Measurements from ENCODE around the gene XPR1.

XPR1 gene

DNA sequence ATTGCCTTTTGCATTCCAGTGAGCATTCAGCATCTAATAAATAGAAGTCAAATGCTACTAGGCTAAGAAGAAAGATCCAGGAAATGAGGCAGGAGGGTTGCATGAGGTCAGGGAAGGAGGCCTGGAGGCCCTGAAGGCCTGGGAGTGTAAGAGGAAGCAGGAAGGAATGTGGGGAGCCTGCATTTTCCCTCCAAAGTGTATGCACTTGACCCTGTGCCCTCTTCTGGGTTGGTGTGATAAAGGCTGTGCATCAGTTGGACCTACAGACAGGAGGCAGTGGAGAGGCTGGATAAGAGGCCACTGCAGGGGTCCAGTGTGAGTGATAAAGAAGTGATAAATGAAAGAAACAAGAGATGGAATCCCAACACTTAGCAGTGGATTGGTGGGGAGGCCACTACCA, 301.3 kb downstream of the XPR1 start:
- no peaks in the 10 kb centered on the region for H3K36me3 ChIP-seq (replicated peaks)
- in situ Hi-C loops (cut with HindIII; ENCODE audit: low pct_ligation_motif_present, low sequenced_read_pairs), result no loop called here

DNA sequence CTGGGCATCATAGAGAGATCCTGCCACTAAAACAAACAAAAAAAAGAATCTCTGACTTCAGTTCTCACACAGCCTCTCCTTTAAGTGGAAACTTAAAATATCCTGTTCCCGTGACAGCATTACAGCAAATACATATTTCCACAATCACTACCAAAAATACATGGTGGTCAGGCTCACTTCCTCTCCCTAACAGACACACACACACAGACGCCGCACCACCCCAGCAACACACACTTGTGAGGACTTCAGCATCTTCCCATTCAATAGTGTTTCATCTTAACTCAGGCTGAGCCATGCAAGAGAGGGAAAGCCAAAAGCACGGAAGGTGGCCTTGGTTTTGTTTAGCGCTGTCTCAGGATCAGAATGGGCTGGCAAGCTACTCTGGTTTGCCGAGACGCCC, 302.7 kb downstream of the XPR1 start:
- in situ Hi-C loops (cut with HindIII; ENCODE audit: low pct_ligation_motif_present, low sequenced_read_pairs), result no loop called here
- Histone ChIP-seq H3K27me3 (replicated peaks) (no peaks in the 10 kb centered on the region), H3K27ac (no peak overlapping the region), H3K36me3 (replicated peaks) (no peaks in the 10 kb centered on the region), H3K4me3 (ENCODE audit: low read depth, low read length) (no peak overlapping the region)
- no peak for DNase-seq
- TF ChIP-seq, protein P1, sequence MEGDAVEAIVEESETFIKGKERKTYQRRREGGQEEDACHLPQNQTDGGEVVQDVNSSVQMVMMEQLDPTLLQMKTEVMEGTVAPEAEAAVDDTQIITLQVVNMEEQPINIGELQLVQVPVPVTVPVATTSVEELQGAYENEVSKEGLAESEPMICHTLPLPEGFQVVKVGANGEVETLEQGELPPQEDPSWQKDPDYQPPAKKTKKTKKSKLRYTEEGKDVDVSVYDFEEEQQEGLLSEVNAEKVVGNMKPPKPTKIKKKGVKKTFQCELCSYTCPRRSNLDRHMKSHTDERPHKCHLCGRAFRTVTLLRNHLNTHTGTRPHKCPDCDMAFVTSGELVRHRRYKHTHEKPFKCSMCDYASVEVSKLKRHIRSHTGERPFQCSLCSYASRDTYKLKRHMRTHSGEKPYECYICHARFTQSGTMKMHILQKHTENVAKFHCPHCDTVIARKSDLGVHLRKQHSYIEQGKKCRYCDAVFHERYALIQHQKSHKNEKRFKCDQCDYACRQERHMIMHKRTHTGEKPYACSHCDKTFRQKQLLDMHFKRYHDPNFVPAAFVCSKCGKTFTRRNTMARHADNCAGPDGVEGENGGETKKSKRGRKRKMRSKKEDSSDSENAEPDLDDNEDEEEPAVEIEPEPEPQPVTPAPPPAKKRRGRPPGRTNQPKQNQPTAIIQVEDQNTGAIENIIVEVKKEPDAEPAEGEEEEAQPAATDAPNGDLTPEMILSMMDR (IDR thresholded peaks at IDR 0.05; ENCODE audit: low read depth, low read length, missing control alignments), result no peak

More for the DNA sequence above, 301.3 kb downstream of the XPR1 start:
- H3K4me3 ChIP-seq (ENCODE audit: low read depth, low read length), result no peak overlapping the region
- no peaks in the 10 kb centered on the region for H3K27me3 ChIP-seq (replicated peaks)
- TF ChIP-seq, protein P1 (IDR thresholded peaks at IDR 0.05; ENCODE audit: low read depth, low read length, missing control alignments), result peak; percentile 6
- DNase-seq, result no peak
- no peak overlapping the region for H3K27ac ChIP-seq

DNA sequence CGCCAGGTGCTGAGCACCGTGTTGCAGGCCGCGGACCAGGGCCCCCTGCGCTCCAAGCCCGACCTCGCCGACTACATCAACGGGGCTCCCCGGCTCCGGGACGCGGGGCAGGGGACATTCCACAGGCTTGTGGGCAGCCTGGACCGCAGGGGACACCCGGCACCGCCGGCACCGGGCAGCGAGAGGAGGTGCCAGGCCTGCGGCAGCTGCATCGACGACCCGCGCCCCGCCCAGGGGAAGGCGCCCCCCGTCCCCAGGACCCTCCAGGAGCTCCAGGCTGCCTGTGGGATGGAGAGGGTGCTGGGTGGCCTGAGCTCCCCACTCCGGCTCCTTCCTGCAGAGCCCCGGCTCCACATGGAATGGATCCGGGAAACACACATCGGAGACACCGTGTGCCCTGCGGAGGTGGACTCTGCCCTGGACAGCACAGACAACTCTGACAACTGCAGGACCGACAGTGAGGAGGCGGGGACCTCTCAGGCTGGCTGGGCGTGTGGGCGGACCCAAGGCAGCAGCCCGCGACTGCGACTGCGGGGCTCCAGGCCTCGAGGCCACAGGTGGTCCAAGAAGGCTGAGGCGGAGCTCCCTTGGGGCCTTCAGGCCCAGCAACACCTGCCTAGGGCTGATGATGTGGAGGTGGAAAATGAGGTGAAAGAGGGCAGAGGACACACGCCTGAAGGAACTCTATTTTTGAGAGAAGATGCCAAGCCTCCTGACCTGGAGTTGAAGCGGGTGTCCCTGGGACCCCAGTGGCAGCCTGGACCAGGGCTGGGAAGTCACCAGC, 303.7 kb downstream of the XPR1 start:
- Histone ChIP-seq H3K27me3 (replicated peaks) (no peaks in the 10 kb centered on the region), H3K36me3 (replicated peaks) (no peaks in the 10 kb centered on the region), H3K4me3 (ENCODE audit: low read depth, low read length) (no peak overlapping the region), H3K27ac (no peak overlapping the region)
- TF ChIP-seq, protein P1 (IDR thresholded peaks at IDR 0.05; ENCODE audit: low read depth, low read length, missing control alignments), result no peak
- DNase-seq, result no peak
- in situ Hi-C loops (cut with HindIII; ENCODE audit: low pct_ligation_motif_present, low sequenced_read_pairs), result no loop called here

DNA sequence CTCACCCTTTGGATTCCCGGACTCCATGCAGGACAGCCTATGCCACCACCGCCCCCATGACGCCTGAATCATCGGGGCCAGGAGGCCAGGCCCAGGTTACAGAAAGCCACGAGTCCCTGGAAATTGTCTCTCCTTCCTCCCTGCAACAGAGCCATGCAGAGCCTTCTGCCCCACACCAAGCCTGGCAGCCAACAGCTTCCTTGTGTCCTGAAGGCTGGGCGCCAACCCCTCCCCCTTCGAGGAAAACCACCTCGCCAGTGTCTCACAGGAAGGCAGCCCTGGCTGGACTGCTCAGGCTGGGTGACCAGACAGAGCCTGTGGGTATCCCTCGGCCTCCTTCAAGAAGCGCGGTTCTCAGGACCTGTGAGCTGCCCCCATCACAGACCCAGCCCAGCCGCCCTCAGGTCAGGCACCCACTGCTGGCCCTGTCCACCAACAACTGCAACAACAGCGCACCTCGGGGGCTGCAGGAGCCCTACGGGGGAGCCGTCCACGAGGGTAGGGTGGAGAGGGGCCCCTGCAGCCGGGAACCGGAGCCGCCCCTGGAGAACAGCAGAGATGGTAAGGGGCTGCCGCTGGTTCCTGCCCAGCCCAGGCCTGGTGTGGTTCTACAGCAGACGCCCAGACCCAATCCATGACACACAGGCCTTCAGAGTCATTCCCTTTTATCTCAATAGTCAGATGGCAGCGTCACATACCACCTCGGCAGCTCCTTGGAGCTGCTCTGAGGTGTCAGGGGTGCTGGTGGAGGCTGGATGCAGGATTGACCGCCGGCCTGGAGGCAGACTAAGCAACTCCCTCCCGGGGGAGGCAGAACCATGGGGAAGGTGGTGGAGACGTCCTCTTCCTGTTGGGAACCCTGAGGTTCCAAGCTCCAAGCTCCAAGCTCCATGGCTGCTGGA, 304.5 kb downstream of the XPR1 start:
- H3K27me3 ChIP-seq (replicated peaks), result no peaks in the 10 kb centered on the region
- no peak overlapping the region for H3K4me3 ChIP-seq (ENCODE audit: low read depth, low read length)
- H3K36me3 ChIP-seq (replicated peaks), result no peaks in the 10 kb centered on the region
- no peak overlapping the region for H3K27ac ChIP-seq
- DNase-seq, result no peak
- TF ChIP-seq, protein P1 (IDR thresholded peaks at IDR 0.05; ENCODE audit: low read depth, low read length, missing control alignments), result no peak
- in situ Hi-C loops (cut with HindIII; ENCODE audit: low pct_ligation_motif_present, low sequenced_read_pairs), result no loop called here

DNA sequence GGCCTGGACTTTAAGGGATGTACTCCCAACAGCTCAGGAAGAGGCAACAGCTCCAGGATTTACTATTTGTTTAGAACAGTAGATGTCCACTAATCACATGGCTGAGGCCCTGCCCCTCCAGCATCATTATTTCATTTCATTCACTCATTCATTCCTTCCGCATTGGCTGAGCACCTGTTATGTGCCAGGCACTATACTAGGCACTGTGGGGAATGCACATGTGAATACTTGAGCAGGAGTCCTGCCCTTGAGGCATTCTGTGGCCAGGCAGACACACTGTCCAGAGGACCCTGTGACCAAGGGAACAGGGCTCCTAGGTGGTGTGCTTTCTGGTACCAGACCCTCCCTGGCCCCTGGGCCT, 305.2 kb downstream of the XPR1 start:
- Histone ChIP-seq H3K27me3 (replicated peaks) (no peaks in the 10 kb centered on the region), H3K27ac (no peak overlapping the region), H3K36me3 (replicated peaks) (no peaks in the 10 kb centered on the region), H3K4me3 (ENCODE audit: low read depth, low read length) (no peak overlapping the region)
- in situ Hi-C loops (cut with HindIII; ENCODE audit: low pct_ligation_motif_present, low sequenced_read_pairs), result no loop called here
- DNase-seq, result no peak
- TF ChIP-seq, protein P1 (IDR thresholded peaks at IDR 0.05; ENCODE audit: low read depth, low read length, missing control alignments), result no peak
